ENCODE results near the gene B3GNT8. TPM values are rescaled to one million over a fixed set of nuclear protein-coding genes. Genes with fewer than 3 reads are reported as not detected.
"Not testable (repeated sequence)": the region's sequence is repeated elsewhere in the genome, so short reads cannot be mapped to it uniquely, and the experiment has no call there.

The B3GNT8 gene
- total RNA-seq, 1 donor from 2014 or later = 0.37 TPM

- H3K36me3 Mint-ChIP-seq (ENCODE audit: low read depth) = peaks cover 34% of the 10 kb centered on the region
- no peak overlapping the region for H3K4me3 Mint-ChIP-seq
- H3K27ac Mint-ChIP-seq = no peak overlapping the region
- intact Hi-C loops (cut with micrococcal nuclease) = no loop called here
- H3K9me3 Mint-ChIP-seq = no peaks in the 10 kb centered on the region
- no peak for DNase-seq
- peaks cover 1% of the 10 kb centered on the region for H3K4me1 Mint-ChIP-seq
- H3K27me3 Mint-ChIP-seq = no peaks in the 10 kb centered on the region
Observed at GRCh38 chr19:41414461-41414860, 12.7 kb downstream of the B3GNT8 start.

- peaks cover 5% of the 10 kb centered on the region for H3K4me1 Mint-ChIP-seq
- no peak overlapping the region for H3K4me3 Mint-ChIP-seq
- DNase-seq = no peak
- H3K27ac Mint-ChIP-seq = no peak overlapping the region
- no peaks in the 10 kb centered on the region for H3K9me3 Mint-ChIP-seq
- peaks cover 30% of the 10 kb centered on the region for H3K36me3 Mint-ChIP-seq (ENCODE audit: low read depth)
- no peaks in the 10 kb centered on the region for H3K27me3 Mint-ChIP-seq
- intact Hi-C loops (cut with micrococcal nuclease) = no loop called here
Observed at GRCh38 chr19:41413947-41414346, 13.2 kb downstream of the B3GNT8 start.

GRCh38 chr19:41412953-41413352 lies 14.2 kb downstream of the B3GNT8 start:
- H3K27me3 Mint-ChIP-seq = no peaks in the 10 kb centered on the region
- H3K4me3 Mint-ChIP-seq = no peak overlapping the region
- DNase-seq = no peak
- peaks cover 25% of the 10 kb centered on the region for H3K36me3 Mint-ChIP-seq (ENCODE audit: low read depth)
- H3K9me3 Mint-ChIP-seq = no peaks in the 10 kb centered on the region
- H3K4me1 Mint-ChIP-seq = peaks cover 5% of the 10 kb centered on the region
- no peak overlapping the region for H3K27ac Mint-ChIP-seq
- intact Hi-C loops (cut with micrococcal nuclease) = no loop called here

DNA sequence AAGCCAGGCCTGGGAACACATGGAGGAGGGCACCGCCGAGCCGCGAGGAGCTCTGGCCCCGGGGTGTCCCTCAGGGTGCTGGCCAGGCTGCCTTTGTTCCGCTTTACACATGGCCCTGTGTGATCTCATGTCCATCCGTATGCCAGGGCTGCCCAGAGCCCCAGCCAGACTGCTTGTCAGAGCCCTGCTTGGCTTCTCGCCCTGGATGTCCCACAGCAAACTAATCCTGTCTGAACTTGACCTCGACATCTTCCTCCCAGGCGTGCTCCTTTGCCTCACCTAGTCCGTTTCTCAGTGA lies 15.3 kb downstream of the B3GNT8 start:
- H3K36me3 Mint-ChIP-seq (ENCODE audit: low read depth) = peaks cover 23% of the 10 kb centered on the region
- intact Hi-C loops (cut with micrococcal nuclease) = no loop called here

GRCh38 chr19:41411100-41411967 lies 15.8 kb downstream of the B3GNT8 start:
- no peak overlapping the region for H3K27ac Mint-ChIP-seq
- intact Hi-C loops (cut with micrococcal nuclease) = no loop called here
- H3K9me3 Mint-ChIP-seq = no peaks in the 10 kb centered on the region
- H3K36me3 Mint-ChIP-seq (ENCODE audit: low read depth) = peaks cover 21% of the 10 kb centered on the region
- H3K4me3 Mint-ChIP-seq = no peak overlapping the region
- no peaks in the 10 kb centered on the region for H3K27me3 Mint-ChIP-seq
- DNase-seq = no peak
- peaks cover 5% of the 10 kb centered on the region for H3K4me1 Mint-ChIP-seq

More for the DNA sequence above, 15.3 kb downstream of the B3GNT8 start:
- no peak overlapping the region for H3K27ac Mint-ChIP-seq
- DNase-seq = no peak
- H3K4me3 Mint-ChIP-seq = no peak overlapping the region
- no peaks in the 10 kb centered on the region for H3K9me3 Mint-ChIP-seq
- H3K4me1 Mint-ChIP-seq = peaks cover 5% of the 10 kb centered on the region
- H3K27me3 Mint-ChIP-seq = no peaks in the 10 kb centered on the region

DNA sequence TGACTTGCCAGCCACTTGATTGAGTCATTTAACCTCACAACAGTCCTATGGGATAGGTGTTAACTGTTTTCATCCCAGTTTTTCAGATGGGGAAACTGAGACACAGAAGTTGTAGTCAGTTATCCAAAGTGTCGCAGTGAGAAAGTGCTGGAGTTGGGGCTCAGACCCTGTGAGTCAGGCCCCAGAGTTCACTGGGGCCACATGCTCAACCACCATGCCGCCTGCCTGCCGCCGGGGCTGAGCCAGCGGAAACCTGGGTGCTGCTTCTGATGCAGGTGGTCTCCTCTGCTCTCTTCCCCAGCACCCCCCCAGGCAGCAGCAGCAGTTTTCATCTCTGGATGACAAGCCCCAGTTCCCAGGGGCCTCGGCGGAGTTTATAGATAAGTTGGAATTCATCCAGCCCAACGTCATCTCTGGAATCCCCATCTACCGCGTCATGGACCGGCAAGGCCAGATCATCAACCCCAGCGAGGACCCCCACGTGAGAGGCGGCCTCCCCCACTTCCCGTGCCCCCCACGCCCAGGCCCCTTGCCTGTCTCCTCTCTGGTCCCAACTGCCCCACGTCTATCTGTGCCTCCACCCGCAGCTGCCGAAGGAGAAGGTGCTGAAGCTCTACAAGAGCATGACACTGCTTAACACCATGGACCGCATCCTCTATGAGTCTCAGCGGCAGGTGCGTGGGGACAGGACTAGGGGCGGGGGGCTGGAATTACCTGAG lies 16.7 kb downstream of the B3GNT8 start:
- H3K27ac Mint-ChIP-seq = no peak overlapping the region
- H3K4me3 Mint-ChIP-seq = no peak overlapping the region
- H3K9me3 Mint-ChIP-seq = no peaks in the 10 kb centered on the region
- H3K4me1 Mint-ChIP-seq = peaks cover 5% of the 10 kb centered on the region
- H3K36me3 Mint-ChIP-seq (ENCODE audit: low read depth) = peaks cover 20% of the 10 kb centered on the region
- no peaks in the 10 kb centered on the region for H3K27me3 Mint-ChIP-seq
- no peak for DNase-seq
- intact Hi-C loops (cut with micrococcal nuclease) = no loop called here

GRCh38 chr19:41409288-41409687 lies 17.9 kb downstream of the B3GNT8 start:
- Mint-ChIP-seq H3K27ac (no peak overlapping the region), H3K27me3 (no peaks in the 10 kb centered on the region), H3K4me1 (peaks cover 5% of the 10 kb centered on the region), H3K4me3 (no peak overlapping the region), H3K9me3 (no peaks in the 10 kb centered on the region), H3K36me3 (ENCODE audit: low read depth) (peaks cover 10% of the 10 kb centered on the region)
- no peak for DNase-seq
- intact Hi-C loops (cut with micrococcal nuclease) = no loop called here

DNA sequence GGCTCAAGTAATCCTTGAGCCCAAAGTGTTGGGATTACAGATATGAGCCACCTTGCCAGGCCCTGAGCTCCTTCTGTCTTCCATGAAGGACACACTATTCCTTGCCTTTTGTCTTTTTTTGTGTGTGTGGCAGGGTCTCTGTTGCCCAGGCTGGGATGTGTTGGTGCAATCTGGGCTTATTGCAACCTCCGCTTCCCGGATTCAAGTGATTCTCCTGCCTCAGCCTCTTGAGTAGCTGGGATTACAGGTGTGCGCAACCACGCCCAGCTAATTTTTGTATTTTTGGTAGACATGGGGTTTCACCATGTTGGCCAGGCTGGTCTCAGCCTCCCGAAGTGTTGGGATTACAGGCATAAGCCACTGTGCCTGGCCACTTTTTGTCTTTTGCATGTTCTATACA lies 18.3 kb downstream of the B3GNT8 start:
- H3K4me3 Mint-ChIP-seq; H3K27me3 Mint-ChIP-seq; intact Hi-C loops (cut with micrococcal nuclease); DNase-seq; H3K9me3 Mint-ChIP-seq; H3K36me3 Mint-ChIP-seq (ENCODE audit: low read depth); H3K27ac Mint-ChIP-seq; H3K4me1 Mint-ChIP-seq: not testable (repeated sequence)

DNA sequence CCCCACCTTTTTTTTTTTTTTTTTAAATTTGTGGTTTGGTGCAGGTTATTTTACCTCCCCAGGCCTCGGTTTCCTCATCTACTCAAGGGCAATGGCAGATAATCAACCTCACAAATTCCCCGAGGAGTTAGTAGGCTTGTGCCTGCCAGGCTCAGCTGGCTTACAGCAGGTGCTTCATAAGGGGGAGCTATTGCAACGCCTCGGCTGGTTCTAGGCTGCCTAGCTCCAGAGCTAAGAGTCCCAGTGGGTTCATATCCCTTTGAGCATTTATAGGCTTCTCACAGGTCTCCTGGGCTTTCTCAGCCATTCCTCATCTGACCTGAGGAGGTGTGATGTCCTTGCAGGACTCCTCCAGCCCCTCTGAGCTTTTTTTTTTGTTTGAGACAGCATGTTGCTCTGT lies 18.9 kb downstream of the B3GNT8 start:
- Mint-ChIP-seq H3K9me3 (no peaks in the 10 kb centered on the region), H3K4me1 (peaks cover 5% of the 10 kb centered on the region), H3K36me3 (ENCODE audit: low read depth) (peaks cover 5% of the 10 kb centered on the region), H3K4me3 (no peak overlapping the region), H3K27me3 (no peaks in the 10 kb centered on the region), H3K27ac (no peak overlapping the region)
- DNase-seq = no peak
- intact Hi-C loops (cut with micrococcal nuclease) = no loop called here

GRCh38 chr19:41407271-41407670 lies 19.9 kb downstream of the B3GNT8 start:
- Mint-ChIP-seq H3K4me3 (no peak overlapping the region), H3K4me1 (peaks cover 5% of the 10 kb centered on the region), H3K36me3 (ENCODE audit: low read depth) (peaks cover 3% of the 10 kb centered on the region), H3K27ac (no peak overlapping the region), H3K27me3 (no peaks in the 10 kb centered on the region), H3K9me3 (no peaks in the 10 kb centered on the region)
- intact Hi-C loops (cut with micrococcal nuclease) = no loop called here
- no peak for DNase-seq

- Mint-ChIP-seq H3K27ac (no peak overlapping the region), H3K4me3 (no peak overlapping the region), H3K36me3 (ENCODE audit: low read depth) (no peaks in the 10 kb centered on the region), H3K27me3 (no peaks in the 10 kb centered on the region), H3K9me3 (no peaks in the 10 kb centered on the region), H3K4me1 (peaks cover 9% of the 10 kb centered on the region)
- DNase-seq = no peak
- intact Hi-C loops (cut with micrococcal nuclease) = no loop called here
Observed at GRCh38 chr19:41405776-41406175, 21.4 kb downstream of the B3GNT8 start.

- no peak overlapping the region for H3K4me3 Mint-ChIP-seq
- intact Hi-C loops (cut with micrococcal nuclease) = no loop called here
- H3K9me3 Mint-ChIP-seq = no peaks in the 10 kb centered on the region
- no peak overlapping the region for H3K27ac Mint-ChIP-seq
- H3K27me3 Mint-ChIP-seq = no peaks in the 10 kb centered on the region
- peaks cover 15% of the 10 kb centered on the region for H3K4me1 Mint-ChIP-seq
- H3K36me3 Mint-ChIP-seq (ENCODE audit: low read depth) = no peaks in the 10 kb centered on the region
- no peak for DNase-seq
Observed at GRCh38 chr19:41403181-41403970, 23.8 kb downstream of the B3GNT8 start.

GRCh38 chr19:41402010-41402409 lies 25.2 kb downstream of the B3GNT8 start:
- no peaks in the 10 kb centered on the region for H3K9me3 Mint-ChIP-seq
- H3K27ac Mint-ChIP-seq = no peak overlapping the region

GRCh38 chr19:41401483-41401882 lies 25.7 kb downstream of the B3GNT8 start:
- DNase-seq = no peak
- H3K27me3 Mint-ChIP-seq = no peaks in the 10 kb centered on the region
- intact Hi-C loops (cut with micrococcal nuclease) = no loop called here
- H3K9me3 Mint-ChIP-seq = no peaks in the 10 kb centered on the region
- H3K4me3 Mint-ChIP-seq = no peak overlapping the region
- peaks cover 6% of the 10 kb centered on the region for H3K36me3 Mint-ChIP-seq (ENCODE audit: low read depth)
- no peak overlapping the region for H3K27ac Mint-ChIP-seq
- peaks cover 29% of the 10 kb centered on the region for H3K4me1 Mint-ChIP-seq

More at GRCh38 chr19:41402010-41402409, 25.2 kb downstream of the B3GNT8 start:
- Mint-ChIP-seq H3K27me3 (no peaks in the 10 kb centered on the region), H3K4me3 (no peak overlapping the region), H3K4me1 (peaks cover 28% of the 10 kb centered on the region), H3K36me3 (ENCODE audit: low read depth) (peaks cover 5% of the 10 kb centered on the region)
- intact Hi-C loops (cut with micrococcal nuclease) = no loop called here
- no peak for DNase-seq

Measured in activated CD4-positive, alpha-beta T cell treated with anti-CD3 and anti-CD28 coated beads, Interleukin-2, amount 10 ng/mL, durations not matched to agents 24 days and 14 days (primary cell).